Epithelial cell of esophagus (primary cell): ENCODE measurements around the gene TIE1.

Experiments
- DNase-seq: peaks from one replicate; pipeline ENCODE4 v3.0.0; 2010; ENCODE audit warnings: low read depth
- H3K4me3 ChIP-seq: 2 replicates; pipeline ENCODE4 v1.5.1; 2011; ENCODE audit warnings: mild to moderate bottlenecking, low read length, control low read depth
- CTCF ChIP-seq: IDR thresholded peaks from 2 replicates; pipeline ENCODE4 v1.5.1; 2011; ENCODE audit warnings: low read depth, mild to moderate bottlenecking, low read length, control low read depth, inconsistent platforms; ENCODE audit not compliant: insufficient read depth; ENCODE audit errors: missing control alignments

Gene TIE1

GRCh38 chr1:43306688-43307457, 6.1 kb downstream of the TIE1 start:
- TF ChIP-seq CTCF: no peak
- no peak for DNase-seq
- H3K4me3 ChIP-seq: no peak overlapping the region

- TF ChIP-seq CTCF: no peak
- DNase-seq: no peak
- no peak overlapping the region for H3K4me3 ChIP-seq
These were observed 6.8 kb downstream of the TIE1 start for GRCh38 chr1:43307458-43308158.

DNA sequence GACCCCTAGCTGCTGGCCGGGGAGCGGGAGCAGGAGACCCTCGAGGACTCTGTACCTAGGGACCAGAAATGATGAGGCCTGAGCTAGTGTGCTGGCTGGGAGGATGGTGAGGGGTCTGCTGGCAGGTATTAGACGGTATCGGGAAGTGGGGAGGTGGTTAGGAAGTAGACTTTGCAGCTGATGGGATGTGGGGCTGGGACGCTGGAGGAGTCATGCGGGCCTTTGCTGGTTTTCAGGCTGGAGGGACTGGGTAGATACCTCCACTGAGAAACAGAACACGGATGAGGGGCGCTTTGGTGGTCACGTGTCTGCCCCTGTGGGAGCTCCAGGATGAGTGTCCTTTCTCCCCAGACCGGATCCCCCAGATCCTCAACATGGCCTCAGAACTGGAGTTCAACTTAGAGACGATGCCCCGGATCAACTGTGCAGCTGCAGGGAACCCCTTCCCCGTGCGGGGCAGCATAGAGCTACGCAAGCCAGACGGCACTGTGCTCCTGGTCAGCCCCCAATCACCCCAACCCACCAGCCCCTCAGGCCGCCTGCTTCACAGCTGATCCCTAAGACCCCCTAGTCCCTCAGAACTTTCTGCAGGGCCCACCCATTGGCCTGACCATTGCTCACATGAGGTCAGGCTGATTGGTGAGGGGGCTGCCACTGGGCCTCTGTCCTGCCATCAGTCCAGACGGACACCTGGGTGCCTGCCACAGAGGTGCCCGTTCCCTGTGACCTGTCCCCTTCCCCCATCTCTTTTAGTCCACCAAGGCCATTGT, 8.0 kb downstream of the TIE1 start:
- TF ChIP-seq CTCF: no peak
- no peak for DNase-seq
- no peak overlapping the region for H3K4me3 ChIP-seq

DNA sequence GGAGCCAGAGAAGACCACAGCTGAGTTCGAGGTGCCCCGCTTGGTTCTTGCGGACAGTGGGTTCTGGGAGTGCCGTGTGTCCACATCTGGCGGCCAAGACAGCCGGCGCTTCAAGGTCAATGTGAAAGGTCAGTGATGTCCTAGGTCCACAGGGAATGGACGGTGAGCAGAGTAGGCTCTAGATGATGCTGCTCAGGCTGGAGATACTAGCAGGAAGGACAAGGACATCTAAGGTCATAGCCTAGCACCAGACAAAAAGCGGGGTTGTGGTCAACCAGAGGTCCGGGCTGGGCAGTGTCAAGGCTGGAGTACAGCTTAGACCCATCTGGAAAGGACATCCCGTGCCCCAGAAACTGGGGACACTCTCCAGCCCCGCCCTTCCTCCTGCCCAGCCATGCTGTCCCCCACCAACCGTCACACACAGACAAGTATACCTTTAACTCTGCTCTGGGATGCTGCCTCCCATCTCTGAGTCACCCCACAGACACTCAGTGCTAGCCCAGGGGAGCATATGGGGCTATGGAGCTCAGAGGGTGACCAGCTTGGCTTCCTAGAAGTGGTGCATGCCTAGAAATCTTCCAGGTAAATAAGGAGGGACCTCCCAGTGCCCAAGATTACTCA, 8.7 kb downstream of the TIE1 start:
- TF ChIP-seq CTCF: no peak
- peak; percentile 37 for DNase-seq
- no peak overlapping the region for H3K4me3 ChIP-seq

DNA sequence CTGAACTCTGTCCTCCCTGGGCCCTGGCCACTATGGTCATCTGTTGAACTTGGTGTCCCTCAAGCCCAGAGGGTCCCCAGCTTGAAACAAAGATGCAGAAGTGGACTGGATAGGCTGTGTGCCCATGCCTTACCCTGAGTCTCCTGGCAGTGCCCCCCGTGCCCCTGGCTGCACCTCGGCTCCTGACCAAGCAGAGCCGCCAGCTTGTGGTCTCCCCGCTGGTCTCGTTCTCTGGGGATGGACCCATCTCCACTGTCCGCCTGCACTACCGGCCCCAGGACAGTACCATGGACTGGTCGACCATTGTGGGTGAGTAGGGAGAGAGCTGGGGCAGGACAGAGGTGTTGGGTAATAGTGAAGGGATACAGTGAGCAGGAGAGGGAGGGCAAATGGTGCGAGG, 10.7 kb downstream of the TIE1 start:
- TF ChIP-seq CTCF: no peak
- no peak overlapping the region for H3K4me3 ChIP-seq
- DNase-seq: no peak

GRCh38 chr1:43312212-43312623, 11.4 kb downstream of the TIE1 start:
- TF ChIP-seq CTCF: no peak
- no peak overlapping the region for H3K4me3 ChIP-seq
- DNase-seq: no peak
